Measurements from ENCODE around the gene DST. TPM values are rescaled to one million over a fixed set of nuclear protein-coding genes. Genes with fewer than 3 reads are reported as not detected.

DST gene
- total and polyA plus RNA-seq, 2 of the 4 experiments (the other 2 are of a cell fraction) = 97.7 to 452 TPM

DNA sequence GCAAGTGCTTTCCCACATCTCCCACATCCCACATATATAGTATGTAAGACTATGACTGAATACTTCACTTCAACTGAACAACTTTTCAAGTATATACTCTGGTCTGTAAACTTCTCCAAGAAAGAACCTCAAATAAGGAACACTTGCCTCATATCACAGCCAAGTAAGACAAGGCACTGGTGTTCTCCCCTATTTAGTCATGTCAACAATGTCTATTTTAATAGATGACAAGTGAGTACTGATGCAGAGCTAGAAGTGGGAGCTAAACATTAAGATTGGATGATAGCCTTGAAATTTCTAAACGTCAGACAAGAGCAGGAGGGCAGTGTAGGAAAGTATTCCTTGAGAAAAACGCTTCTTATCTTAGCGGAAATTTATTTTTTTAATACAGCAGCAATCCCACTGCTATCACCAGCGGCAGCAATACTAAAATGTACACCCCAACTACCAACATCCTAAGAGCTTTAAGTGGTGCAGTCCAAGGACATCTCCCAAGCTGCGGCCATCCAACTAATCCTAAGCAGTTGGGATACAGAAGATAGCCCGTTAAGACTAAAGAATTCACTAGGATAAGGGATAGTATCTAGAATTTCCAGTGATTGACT lies 29.3 kb downstream of the DST start:
- Histone ChIP-seq H3K9me3 (ENCODE audit: control insufficient read depth, insufficient read depth, low read length) (no peaks in the 10 kb centered on the region), H2AFZ (replicated peaks; ENCODE audit: low read length, poor library complexity) (no peak overlapping the region), H4K5ac (ENCODE audit: low read depth, low read length) (no peak overlapping the region), H3K9me1 (ENCODE audit: insufficient read depth, low read length) (no peaks in the 10 kb centered on the region), H2BK120ac (ENCODE audit: low read depth, low read length) (no peak overlapping the region), H2BK5ac (ENCODE audit: low read depth, low read length, poor library complexity, severe bottlenecking) (no peak overlapping the region), H4K91ac (ENCODE audit: insufficient read depth, low read depth, low read length) (no peak overlapping the region), H3K14ac (replicated peaks; ENCODE audit: low read depth, low read length) (no peak overlapping the region), H4K20me1 (ENCODE audit: insufficient read depth, low read length) (no peaks in the 10 kb centered on the region), H2BK15ac (ENCODE audit: low read depth, low read length) (no peak overlapping the region), H3K4me2 (ENCODE audit: low read depth, low read length) (no peak overlapping the region), H3K27me3 (ENCODE audit: control insufficient read depth, insufficient read depth, low read length) (no peaks in the 10 kb centered on the region), H3K18ac (ENCODE audit: low read depth, low read length) (no peak overlapping the region), H2BK20ac (ENCODE audit: low read depth, low read length) (no peak overlapping the region), H3K79me1 (ENCODE audit: low read depth in 1 of 2, low read length in 2 of 2) (peaks cover 0 to 5% of the 10 kb centered on the region in 2 experiments; a peak in 1 of 4 replicates), H3K4me1 (ENCODE audit: control insufficient read depth, insufficient read depth, low read length) (no peaks in the 10 kb centered on the region), H3K9ac (ENCODE audit: low read depth, low read length) (no peak overlapping the region), H3K56ac (ENCODE audit: extremely low read depth, insufficient read depth, low read length) (no peak overlapping the region), H3K4me3 (ENCODE audit: insufficient read depth, low read depth, low read length) (no peak overlapping the region), H3K36me3 (ENCODE audit: control insufficient read depth, insufficient read depth, low read length) (peaks cover 32% of the 10 kb centered on the region), H3K27ac (ENCODE audit: insufficient read depth, low read length) (no peak overlapping the region), H3K4ac (ENCODE audit: low read depth, low read length) (no peak overlapping the region), H2AK5ac (ENCODE audit: low read depth, low read length) (no peak overlapping the region), H4K8ac (ENCODE audit: low read depth in 2 of 2, low read length in 2 of 2) (no peak overlapping the region), H3K23ac (ENCODE audit: low read depth, low read length) (no peak overlapping the region), H2AK9ac (replicated peaks; ENCODE audit: low read depth, low read length, poor library complexity) (no peak overlapping the region)
- TF ChIP-seq NFE2L2 (IDR thresholded peaks at IDR 0.05; ENCODE audit: low read depth, low read length) (no peak), MAFK (IDR thresholded peaks at IDR 0.05; ENCODE audit: low read depth, low read length) (peak; percentile 28; the same call in 1 of the 2 replicates)
- intact Hi-C loops (cut with micrococcal nuclease) (no loop called here), in situ Hi-C loops (cut with MboI; ENCODE audit: low sequenced_read_pairs) (no loop called here), dilution Hi-C loops (cut with HindIII; ENCODE audit: low sequenced_read_pairs, unreplicated experiment) (no loop called here)
- DNase-seq (no peak), ATAC-seq (ENCODE audit: low read depth) (no peak)
- CTCF ChIA-PET = interaction anchor here (1.0 to 1.4 kb wide), 3 partner anchors 13 to 18 kb away, joined by 3 to 4 read pairs (median 3); no protein-coding TSS in a partner anchor
- no TSS peak for BruUV-seq (replicated peaks)
- POLR2A ChIA-PET (ENCODE audit: unreplicated experiment) = no interaction called here
- no CpG with 5 or more reads among the region's 6 CpGs for WGBS, 2 experiments (ENCODE audit: extremely low coverage in 2 of 2, insufficient read length in 1 of 2)
